GM21528 (cell line): Measurements from ENCODE around the gene SPG7.

Experiments used
- ATAC-seq: cut with Tn5 transposase; IDR thresholded peaks from one replicate; pipeline ENCODE4 v1.9.1; 2021; ENCODE audit warnings: mild to moderate bottlenecking, moderate library complexity; ENCODE audit not compliant: unreplicated experiment, low FRiP score

Gene SPG7

GRCh38 chr16:89484923-89485679 is 23.1 kb upstream of the SPG7 start:
- ATAC-seq = no peak

GRCh38 chr16:89485701-89486246 is 22.4 kb upstream of the SPG7 start:
- no peak for ATAC-seq

DNA sequence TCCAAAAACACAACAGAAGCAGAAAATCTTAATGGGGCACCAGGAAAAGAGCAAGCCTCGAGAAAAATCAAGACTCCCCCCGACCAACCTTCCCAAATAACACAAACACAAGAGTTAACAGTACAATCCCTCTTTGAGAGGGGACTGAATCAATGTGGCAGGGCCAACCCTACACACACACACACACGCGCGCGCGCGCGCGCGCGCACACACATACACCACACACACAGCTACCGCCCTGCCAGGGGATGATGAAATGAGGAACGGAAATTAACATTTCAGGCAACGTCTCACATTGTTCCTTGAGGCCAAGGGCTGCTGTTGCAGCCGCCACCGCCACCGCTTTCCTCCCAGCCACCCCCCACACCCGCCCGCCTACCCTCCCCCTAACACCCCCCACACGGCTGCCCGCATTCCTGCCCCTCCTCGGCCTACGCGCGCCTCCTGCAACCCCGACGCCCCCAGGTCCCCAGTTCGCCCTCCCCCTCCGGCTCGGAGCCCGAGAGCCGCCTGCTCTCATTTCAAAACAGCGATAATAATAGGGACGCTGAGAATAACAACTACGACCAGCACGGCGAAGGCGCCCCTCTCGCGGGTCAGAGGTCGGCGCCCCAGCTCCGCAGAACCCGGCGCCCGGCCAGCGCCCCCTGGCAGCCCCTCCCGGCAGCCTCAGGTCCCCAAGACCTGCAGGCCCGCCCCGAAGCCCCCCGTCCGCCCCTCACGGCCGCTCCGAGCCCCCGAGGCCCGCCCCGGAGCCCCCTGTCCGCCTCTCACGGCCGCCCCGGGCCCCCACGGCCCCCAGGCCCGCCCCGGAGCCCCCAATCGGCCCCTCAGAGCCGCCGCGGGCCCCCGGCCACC is 18.9 kb upstream of the SPG7 start:
- no peak for ATAC-seq

- ATAC-seq = no peak
Observed at GRCh38 chr16:89489898-89490438, 18.2 kb upstream of the SPG7 start.

DNA sequence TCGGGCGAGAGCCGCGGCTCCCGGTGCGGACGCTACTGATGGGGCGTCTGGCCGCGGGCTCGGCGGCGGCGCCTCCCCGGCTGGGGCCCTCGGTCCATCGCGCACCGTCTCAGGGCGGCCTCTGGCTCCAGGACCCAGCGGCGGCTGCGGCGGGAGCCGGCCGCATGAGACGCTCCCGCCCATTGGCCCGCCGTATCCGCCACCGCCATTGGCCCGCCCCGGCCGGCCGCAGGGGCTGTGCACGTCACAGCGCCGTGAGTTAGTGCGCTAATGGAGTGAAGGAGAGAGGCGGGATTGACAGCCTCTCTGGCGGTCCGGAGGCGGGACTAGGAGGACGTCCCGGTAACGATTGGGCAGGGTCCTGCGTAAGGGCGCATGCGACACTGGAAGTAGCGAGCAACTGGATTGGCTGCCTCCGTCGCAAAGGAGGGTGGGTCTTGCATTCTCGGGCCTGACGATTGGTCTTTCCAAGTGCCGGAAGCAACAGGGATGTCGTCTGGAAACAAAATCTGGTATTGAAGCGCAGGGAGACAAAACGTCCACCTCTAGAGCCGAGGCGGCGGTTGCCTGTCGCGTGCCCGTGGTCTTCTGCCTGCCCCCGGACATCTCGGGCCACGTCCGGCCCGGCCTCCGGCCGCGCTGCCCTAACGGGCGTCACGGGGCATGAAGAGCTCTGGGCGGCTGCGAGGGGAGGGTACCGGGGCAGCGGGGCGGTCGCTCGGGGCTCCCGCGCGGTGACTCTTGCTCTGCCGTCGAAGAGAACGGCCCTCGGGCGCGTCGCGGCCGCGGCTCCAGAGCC is 17.6 kb upstream of the SPG7 start, which contains the start of gene ANKRD11:
Gene ANKRD11 (minus strand): TSS at position 123 of the 799 bp plus-strand sequence. CDS start 173,542 bp downstream, outside the sequence.
- peak; percentile 78 for ATAC-seq

GRCh38 chr16:89491238-89491869 is 16.8 kb upstream of the SPG7 start:
- no peak for ATAC-seq

DNA sequence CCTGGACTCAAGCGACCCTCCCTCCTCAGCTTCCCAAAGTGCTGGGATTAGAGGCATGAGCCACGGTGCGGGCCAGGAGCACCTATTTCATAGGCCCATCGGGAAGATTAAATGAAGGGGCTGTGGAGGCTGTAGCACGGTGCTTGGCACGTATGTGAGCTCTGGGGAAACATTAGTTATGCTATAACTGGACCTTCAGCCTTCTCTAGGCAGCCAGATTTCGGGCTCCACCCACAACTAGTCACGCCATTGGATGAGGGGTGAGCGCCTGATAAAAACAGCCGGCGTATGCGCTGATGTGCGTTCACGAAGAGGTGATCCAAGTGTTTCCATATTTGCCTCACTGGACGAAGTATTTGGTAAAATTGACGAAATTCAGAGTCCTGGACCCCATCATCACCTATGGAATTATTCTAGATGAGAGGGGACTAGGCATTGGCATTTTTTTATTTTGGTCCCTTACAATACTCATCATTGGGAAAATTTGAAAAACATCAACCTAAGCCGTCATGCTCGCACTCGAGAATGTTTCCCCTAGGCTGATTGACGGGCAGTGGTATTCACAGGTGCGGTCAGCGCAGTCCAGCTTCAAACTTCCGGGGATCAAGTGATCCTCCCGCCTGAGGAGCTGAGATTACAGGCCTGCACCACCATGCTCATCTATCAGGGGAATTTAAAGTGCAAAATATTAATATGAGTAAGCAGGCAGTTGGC is 16.1 kb upstream of the SPG7 start:
- ATAC-seq = no peak

GRCh38 chr16:89493776-89494175 is 14.4 kb upstream of the SPG7 start:
- no peak for ATAC-seq

DNA sequence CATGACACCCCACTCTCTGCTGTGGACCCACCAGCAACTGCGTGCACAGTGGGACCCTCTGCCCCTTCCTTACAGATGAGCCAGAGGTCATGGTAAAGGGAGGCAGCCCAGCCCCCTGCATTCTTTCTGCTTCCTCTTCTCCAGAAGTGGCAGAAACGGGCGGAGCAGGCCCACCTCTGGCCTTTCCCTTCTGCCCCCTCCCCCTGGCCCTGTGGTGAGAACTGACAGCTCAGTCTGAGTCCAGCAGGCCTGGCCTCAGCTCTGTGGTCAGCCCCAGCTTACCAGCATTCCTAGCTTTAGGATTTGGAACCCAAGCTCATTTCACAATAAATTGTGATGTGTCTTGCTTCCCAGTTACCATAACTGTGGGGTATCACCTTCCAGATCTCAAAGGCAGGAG is 13.1 kb upstream of the SPG7 start:
- ATAC-seq = no peak

- ATAC-seq = no peak
Observed at GRCh38 chr16:89498839-89499238, 9.4 kb upstream of the SPG7 start.

GRCh38 chr16:89499767-89500166 is 8.4 kb upstream of the SPG7 start:
- no peak for ATAC-seq

DNA sequence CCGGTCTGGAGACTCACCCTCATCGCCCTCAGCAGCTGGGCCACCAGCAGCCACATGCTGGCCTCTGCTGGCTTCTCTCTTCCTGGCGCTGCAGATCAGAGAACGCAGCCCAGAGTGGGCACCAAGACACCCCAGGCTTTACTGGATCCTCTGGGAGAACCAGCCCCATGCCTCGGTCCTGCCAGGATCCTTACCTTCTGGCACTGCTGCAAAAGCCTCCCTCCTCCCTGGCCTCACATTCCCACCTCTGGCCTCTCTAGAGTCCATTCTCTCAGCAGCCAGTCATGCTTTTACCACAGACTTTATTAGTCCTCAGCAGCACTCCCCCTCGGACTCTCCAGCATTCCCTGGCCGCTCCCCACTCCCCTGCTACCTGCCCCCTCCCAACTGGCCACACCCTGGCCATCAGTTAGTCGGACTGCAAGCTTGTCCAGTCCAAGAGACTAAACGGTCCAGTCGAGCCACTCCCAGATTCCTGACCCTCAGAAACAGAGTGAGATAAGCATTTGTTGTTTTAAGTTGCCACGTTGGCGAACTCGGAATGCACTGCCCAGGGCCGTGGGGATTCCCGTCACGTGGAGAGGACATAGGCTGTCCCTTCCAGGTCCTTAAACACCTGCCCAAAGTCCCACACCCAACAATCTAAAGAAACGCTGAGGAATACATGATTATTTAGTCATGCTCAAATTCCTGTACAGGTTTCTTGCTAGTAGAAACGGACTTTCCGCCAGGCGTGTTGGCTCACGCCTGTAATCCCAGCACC is 5.9 kb upstream of the SPG7 start:
- no peak for ATAC-seq

DNA sequence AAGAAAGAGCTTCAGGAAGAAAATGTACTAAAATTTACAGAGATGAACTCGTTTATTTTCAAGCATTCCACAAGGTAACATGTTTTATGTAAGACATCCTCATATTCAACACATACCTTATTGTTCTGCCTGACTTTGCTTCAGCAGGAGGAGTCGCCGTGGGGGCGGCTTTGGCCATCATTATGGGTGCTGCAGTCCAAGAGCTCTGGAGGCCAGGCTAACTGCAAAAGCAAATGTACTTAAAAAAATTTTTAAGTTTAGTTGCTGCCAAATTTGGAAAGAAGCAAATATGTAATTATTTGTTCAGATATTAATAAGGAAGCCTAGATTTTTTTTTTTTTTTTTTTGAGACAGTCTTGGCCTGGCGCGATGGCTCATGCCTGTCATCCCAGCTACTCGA is 4.1 kb upstream of the SPG7 start:
- no peak for ATAC-seq

GRCh38 chr16:89505204-89506112 is 2.7 kb upstream of the SPG7 start:
- no peak for ATAC-seq

GRCh38 chr16:89506113-89506504 is 2.1 kb upstream of the SPG7 start:
- ATAC-seq = no peak

GRCh38 chr16:89506791-89507191 is 1.4 kb upstream of the SPG7 start:
- ATAC-seq = no peak

DNA sequence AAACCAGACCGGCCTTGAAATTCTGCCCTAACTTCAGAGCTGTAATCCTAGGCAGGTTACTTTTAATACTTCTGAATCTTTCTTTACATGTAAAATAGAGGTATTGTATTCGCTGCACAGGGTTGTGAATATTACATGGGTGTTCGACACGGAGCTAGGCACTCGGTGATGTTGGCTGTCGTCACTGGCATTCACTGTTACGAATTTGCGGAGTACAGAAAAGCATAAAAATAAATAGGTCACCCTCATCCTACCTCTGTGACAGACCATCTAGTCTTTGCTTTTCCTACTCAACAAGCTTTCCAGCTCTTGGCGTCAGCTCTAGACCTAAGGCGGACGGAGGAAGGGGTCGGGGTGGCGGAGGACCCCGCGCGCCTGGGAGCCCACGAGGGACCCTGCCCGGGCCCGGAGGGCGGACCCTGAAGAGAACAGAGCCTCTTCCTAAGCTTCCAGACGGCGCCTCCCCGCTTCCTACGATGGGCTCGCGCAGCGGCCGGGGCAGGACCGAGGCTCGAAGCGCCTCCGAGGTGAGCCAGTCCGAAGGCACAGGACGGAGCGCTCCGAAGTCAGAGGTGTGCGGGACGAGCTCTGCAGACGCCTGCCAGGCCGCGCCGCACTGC is 879 bp upstream of the SPG7 start:
- peak; percentile 7 for ATAC-seq
